HG03108 (cell line): ENCODE data around the gene DPF1.
"Not testable (repeated sequence)": the region's sequence is repeated elsewhere in the genome, so short reads cannot be mapped to it uniquely, and the experiment has no call there.

Experiments used
- ATAC-seq: cut with Tn5 transposase; IDR thresholded peaks from one replicate; pipeline ENCODE4 v1.9.1; 2021; ENCODE audit warnings: moderate library complexity; ENCODE audit not compliant: unreplicated experiment

Gene DPF1

GRCh38 chr19:38250821-38251563 is 27.0 kb upstream of the DPF1 start:
- ATAC-seq: no peak

- no peak for ATAC-seq
These were observed 26.4 kb upstream of the DPF1 start for GRCh38 chr19:38250428-38250820.

GRCh38 chr19:38248421-38248820 is 24.4 kb upstream of the DPF1 start:
- no peak for ATAC-seq

GRCh38 chr19:38247734-38248268 is 23.8 kb upstream of the DPF1 start:
- ATAC-seq: no peak

DNA sequence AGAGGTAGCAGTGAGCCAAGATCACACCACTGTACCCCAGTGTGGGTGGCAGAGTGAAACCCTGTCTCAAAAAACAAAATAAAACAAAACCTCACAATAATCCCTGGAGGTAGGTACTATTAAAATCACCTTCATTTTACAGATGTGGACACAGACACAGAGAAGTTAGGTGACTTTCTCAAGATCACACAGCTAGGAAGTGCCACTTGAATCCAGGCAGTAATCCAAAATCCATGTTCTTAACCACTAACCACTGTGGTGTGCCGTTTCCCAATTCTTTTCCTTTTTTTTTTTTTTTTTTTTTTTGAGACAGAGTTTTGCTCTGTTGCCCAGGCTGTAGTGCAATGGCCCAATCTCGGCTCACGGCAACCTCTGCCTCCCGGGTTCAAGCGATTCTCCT is 23.1 kb upstream of the DPF1 start:
- no peak for ATAC-seq

- ATAC-seq: no peak
These were observed 21.9 kb upstream of the DPF1 start for GRCh38 chr19:38245826-38246498.

GRCh38 chr19:38243279-38243673 is 19.3 kb upstream of the DPF1 start:
- ATAC-seq: no peak

GRCh38 chr19:38239816-38240215 is 15.8 kb upstream of the DPF1 start:
- ATAC-seq: no peak

GRCh38 chr19:38234615-38235014 is 10.6 kb upstream of the DPF1 start:
- no peak for ATAC-seq

GRCh38 chr19:38233740-38234251 is 9.8 kb upstream of the DPF1 start:
- ATAC-seq: no peak

- no peak for ATAC-seq
These were observed 7.9 kb upstream of the DPF1 start for GRCh38 chr19:38231918-38232317.

DNA sequence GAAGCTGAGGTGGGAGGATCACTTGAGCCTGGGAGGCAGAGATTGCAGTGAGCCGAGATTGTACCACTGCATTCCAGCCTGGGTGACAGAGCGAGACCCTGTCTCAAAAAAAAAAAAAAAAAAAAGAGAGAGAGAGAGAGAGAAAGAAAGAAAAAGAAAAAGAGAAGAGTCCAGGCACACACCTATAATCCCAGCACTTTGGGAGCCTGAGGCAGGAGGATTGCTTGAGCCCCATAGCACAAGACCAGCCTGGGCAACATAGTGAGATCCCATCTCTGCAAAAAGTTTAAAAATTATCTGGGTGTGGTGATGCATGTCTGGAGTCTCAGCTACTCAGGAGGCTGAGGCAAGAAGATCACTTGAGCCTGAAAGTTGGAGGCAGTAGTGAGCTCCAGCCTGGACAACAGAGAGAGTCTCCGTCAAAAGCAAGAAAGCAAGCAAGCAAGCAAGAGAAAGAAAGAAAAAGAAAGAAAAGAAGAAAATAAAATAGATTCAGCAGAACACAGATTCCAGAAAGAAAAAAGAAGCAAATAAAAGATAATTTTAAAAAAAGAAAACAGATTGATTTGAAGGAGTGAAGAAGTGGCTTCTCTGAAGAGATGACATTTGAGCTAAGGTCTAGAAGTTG is 6.6 kb upstream of the DPF1 start:
- not testable (repeated sequence) for ATAC-seq

- ATAC-seq: peak; percentile 56
These were observed 5.6 kb upstream of the DPF1 start for GRCh38 chr19:38229585-38230073.

DNA sequence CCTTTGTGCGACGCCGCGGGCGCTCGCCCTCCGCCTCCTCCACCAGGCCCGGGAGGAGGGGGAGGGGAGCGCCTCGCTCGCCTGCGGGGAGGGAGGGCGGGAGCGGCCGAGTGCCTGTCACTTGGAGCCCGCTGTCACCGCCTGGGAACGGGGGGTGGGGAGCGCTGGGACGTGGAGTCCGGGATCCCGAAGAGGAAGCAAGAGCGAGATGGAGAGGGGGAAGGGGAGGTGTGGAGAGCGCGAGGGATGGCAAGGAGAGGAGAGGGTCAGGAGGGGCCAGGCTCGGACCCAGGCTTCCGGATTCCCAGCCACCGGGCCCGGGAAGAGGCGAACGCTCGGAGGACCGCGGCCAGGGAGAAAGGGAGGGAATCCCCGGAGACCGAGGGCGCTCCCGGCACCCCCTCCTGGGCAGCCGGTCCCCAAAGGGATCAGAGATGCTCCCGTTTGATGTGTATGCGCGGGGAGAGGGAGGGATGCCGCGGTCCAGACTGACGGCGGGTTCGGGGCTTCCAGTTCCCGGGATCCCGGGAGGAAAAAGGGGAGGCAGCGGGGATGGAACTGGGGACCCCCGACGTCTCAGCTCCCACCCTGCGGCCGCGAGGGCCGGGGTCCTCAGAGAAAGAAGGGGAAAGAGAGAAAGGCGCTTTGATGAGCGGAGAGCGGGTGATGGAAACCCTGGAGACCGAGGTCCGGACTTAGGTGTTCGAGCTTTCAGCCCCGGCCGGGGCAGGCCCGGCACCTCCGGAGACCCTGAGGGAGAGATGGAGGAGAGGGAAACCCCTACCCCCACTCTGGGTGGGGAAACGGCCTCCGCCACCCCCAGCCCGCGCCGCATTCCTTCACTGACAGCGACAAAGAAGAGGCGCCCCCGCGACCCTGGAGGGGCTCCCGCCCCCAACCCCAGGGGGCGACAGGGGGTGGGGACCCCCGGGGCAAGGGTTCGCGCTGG is 4.7 kb upstream of the DPF1 start:
- no peak for ATAC-seq

DNA sequence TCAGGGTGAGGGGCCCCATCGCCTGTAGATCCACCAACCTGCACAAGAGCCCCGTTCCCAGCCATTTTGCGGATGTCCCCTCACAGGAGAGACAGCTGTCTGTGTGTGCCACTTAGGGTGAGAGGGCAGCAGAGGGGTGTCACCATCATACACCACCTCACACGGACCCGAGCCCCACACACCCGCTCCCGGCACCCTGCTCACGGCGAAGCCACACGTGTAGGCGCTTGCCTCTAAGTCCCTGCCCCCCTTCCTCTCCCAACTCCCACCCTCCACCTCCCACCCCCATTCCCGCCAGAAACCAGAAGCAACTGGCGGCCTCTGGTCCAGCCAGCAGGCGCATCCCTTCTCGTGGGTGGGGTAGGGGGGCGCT is 4.0 kb upstream of the DPF1 start:
- no peak for ATAC-seq

DNA sequence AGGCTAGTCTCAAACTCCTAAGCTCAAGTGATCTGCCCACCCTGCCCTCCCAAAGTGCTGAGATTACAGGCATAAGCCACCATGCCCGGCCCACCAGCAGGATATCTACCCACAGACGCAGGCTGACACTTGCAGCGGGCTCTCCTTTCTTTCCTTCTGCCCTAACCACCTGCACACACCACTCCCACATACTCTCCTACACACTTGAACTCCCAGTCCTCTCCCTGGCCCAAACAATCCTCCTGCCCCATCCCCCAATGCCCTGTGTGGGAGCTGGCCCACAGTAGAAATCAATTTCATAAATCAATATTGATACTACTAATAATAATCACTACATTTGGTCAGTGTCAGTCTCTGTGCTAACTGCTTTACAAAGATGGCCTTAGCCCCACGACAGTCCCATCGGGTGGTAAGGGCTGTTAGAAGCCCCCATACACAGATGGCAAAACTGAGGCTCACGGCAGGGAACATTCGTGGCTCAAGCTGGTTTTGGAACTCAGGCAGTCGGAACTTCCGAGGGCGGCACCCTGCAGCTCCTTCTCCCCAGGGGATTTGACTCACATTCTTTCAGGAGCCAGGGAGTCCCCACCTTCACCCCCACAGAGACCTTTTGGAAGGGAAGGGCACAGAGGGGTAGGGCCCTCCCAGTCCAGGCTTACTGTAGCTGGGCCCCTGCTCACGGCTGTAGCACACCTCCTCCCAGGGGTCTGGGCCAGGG is 3.4 kb upstream of the DPF1 start:
- no peak for ATAC-seq

DNA sequence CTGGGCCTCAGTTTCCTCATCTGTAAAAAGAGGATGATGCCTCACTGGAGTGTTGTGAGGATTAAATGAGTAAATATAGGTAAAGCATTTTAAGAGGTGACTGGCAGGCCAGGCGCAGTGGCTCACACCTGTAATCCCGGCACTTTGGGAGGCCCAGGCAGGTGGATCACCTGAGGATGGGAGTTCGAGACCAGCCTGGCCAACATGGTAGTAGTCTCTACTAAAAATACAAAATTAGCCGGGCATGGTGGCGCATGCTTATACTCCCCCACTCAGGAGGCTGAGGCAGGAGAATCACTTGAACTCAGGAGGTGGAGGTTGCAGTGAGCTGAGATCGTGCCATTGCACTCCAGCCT is 819 bp upstream of the DPF1 start:
- ATAC-seq: not testable (repeated sequence)

DNA sequence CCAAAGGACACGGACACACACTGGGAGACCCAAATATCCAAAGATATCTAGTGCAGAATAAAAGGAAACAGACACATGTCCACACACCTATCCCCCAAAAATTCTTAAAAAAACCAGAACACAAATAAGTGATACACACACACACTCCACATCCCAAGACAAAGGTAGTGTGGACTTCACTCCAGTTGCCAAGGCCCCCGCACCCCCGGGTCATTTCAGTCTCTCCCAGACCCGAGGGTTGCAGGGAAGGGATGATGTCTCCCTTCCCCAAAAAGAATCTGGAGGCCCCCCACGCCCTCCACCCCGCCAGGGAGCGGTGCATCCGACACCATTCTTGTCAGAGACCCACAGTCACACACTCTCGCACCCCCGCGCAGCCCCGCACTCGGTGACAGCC is 407 bp downstream of the DPF1 start:
- ATAC-seq: no peak

- ATAC-seq: no peak
These were observed 901 bp downstream of the DPF1 start for GRCh38 chr19:38223119-38223523.
